ENCODE results near the gene HCN2. TPM values are rescaled to one million over a fixed set of nuclear protein-coding genes. Genes with fewer than 3 reads are reported as not detected.
A peak's percentile ranks its signal among the peaks of the same experiment; 100 is the strongest.

Gene HCN2
- total and polyA plus RNA-seq, 10 donors = 0.09 to 1.1 (median 0.31) TPM; not detected in 2

DNA sequence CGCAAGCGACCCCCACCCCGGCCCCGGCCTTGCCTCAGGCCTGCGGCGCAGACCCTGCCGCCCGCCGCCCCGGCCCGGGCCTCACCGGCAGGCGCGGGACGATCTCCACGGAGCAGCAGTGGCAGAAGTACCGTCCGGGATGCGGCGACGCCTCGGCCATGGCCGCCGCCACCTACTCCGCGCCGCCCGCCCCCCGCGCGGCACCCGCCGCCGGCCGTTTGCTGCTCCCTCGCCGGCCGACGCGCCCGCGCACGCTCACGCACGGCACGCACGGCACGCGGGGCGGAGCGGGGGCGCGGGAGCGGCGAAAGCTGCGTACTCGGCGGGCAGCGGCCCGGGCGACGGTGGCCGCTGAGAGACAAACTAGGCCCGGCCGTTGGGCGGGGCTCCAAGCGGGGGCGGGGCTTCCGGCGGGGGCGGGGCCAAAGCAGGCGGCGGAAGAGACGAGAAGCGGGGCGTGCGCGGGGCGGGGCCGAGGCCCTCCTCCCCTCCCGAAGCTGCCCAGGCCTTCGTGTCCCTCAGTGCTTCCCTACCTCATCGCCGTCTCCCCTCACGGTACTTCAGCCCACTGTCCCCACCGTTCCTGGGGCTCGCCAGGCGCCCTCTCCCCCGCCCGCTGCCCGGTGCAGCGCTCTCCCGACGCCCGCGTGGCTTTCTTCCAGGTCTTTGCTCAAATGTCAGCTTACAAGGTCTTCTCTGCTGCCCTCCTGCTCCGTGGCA, 73.4 kb downstream of the HCN2 start, which contains the start of gene RNF126:
Gene RNF126 (minus strand): TSS at position 253 of the 720 bp plus-strand sequence. CDS start 93 bp downstream, at position 160.
- peak within 1 kb of the TSS; percentile 84 to 99 (median 98) for H3K27ac ChIP-seq
- peak within 1 kb of the TSS; percentile 74 to 100 (median 98) for H3K4me3 ChIP-seq
- peaks cover 0 to 14% (median 6%) of the 10 kb centered on the region in 6 donors for H3K36me3 ChIP-seq
- H3K9me3 ChIP-seq = no peaks in the 10 kb centered on the region
- peaks cover 46 to 76% (median 60%) of the 10 kb centered on the region in 6 donors for H3K4me1 ChIP-seq
- TF ChIP-seq POLR2A (IDR thresholded peaks at IDR 0.05) = peak in 1 of 3 donors; percentile 58
- TF ChIP-seq, protein P1, sequence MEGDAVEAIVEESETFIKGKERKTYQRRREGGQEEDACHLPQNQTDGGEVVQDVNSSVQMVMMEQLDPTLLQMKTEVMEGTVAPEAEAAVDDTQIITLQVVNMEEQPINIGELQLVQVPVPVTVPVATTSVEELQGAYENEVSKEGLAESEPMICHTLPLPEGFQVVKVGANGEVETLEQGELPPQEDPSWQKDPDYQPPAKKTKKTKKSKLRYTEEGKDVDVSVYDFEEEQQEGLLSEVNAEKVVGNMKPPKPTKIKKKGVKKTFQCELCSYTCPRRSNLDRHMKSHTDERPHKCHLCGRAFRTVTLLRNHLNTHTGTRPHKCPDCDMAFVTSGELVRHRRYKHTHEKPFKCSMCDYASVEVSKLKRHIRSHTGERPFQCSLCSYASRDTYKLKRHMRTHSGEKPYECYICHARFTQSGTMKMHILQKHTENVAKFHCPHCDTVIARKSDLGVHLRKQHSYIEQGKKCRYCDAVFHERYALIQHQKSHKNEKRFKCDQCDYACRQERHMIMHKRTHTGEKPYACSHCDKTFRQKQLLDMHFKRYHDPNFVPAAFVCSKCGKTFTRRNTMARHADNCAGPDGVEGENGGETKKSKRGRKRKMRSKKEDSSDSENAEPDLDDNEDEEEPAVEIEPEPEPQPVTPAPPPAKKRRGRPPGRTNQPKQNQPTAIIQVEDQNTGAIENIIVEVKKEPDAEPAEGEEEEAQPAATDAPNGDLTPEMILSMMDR (IDR thresholded peaks at IDR 0.05 in 8 of 11, conservative IDR thresholded peaks at IDR 0.05 in 3 of 11) = peak in 2 of 11 experiments; percentile 8 to 14
- peak; percentile 82 to 88 (median 86) for TF ChIP-seq POLR2AphosphoS5 (IDR thresholded peaks at IDR 0.05)
- H3K27me3 ChIP-seq (replicated peaks in 1 of 7) = no peaks in the 10 kb centered on the region
- intact Hi-C loops (cut with DNase I; ENCODE audit: low total_unique reads) = no loop called here
- 1 to 3% (median 2%) methylated on average over 17 to 97 of the region's 97 CpGs for WGBS, 5 donors
- peak; percentile 97 for DNase-seq

- Histone ChIP-seq H3K9me3 (no peaks in the 10 kb centered on the region), H3K4me3 (peak overlapping the region; percentile 23 to 100 (median 96)), H3K4me1 (peaks cover 40 to 75% (median 54%) of the 10 kb centered on the region in 6 donors), H3K27me3 (replicated peaks in 1 of 7) (no peaks in the 10 kb centered on the region), H3K27ac (peak overlapping the region; percentile 84 to 99 (median 98)), H3K36me3 (peaks cover 0 to 8% (median under 1%) of the 10 kb centered on the region in 6 donors)
- TF ChIP-seq, protein P1 (IDR thresholded peaks at IDR 0.05 in 8 of 11, conservative IDR thresholded peaks at IDR 0.05 in 3 of 11) = peak in 2 of 11 experiments; percentile 4 to 11
- TF ChIP-seq POLR2AphosphoS5 (IDR thresholded peaks at IDR 0.05) (no peak), POLR2A (IDR thresholded peaks at IDR 0.05) (no peak)
- intact Hi-C loops (cut with DNase I; ENCODE audit: low total_unique reads) = no loop called here
- no peak for DNase-seq
- WGBS, 5 donors = 46 to 60% (median 52%) methylated on average over 14 to 18 of the region's 18 CpGs
Measured at GRCh38 chr19:663682-664117, 74.0 kb downstream of the HCN2 start.

DNA sequence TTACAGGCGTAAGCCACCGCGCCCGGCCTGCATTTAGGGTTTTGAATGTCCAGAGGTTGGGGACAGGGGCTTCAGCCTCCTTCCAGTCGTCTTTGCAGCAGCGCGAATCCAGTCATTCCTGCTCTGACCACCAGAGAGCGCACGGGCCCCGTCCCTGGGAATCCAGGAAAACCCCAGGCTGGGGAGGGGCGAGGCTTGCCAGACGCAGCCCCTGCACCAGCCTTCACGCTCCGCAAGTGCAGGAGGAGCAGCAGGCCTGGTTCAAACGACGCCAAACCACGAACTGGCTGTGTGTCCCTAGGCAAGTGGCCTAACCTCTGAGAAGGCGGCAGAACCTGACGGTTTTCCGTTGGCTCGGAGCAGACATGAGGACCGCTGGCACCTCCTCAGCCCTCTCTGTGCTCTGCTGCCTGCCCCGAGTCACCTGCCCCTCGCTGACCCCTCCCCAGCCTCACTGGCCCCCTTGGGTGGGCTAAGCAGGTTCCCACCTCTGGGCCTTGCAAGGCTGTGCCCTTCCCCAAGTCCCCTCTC, 75.3 kb downstream of the HCN2 start:
- Histone ChIP-seq H3K27ac (peak overlapping the region in 4 of 8 donors; percentile 39 to 98 (median 58)), H3K27me3 (replicated peaks in 1 of 7) (peaks cover 0 to 4% (median 0%) of the 10 kb centered on the region in 7 donors), H3K4me1 (peaks cover 27 to 62% (median 42%) of the 10 kb centered on the region in 6 donors), H3K4me3 (peak overlapping the region in 4 of 8 donors; percentile 2 to 56 (median 10)), H3K9me3 (peaks cover 0 to 3% (median 0%) of the 10 kb centered on the region in 8 donors), H3K36me3 (no peaks in the 10 kb centered on the region)
- intact Hi-C loops (cut with DNase I; ENCODE audit: low total_unique reads) = loop anchor here (5.0 kb wide), 1 partner anchor 67 kb away; no protein-coding TSS in a partner anchor
- peak; percentile 92 for DNase-seq
- TF ChIP-seq, protein P1 (IDR thresholded peaks at IDR 0.05 in 8 of 11, conservative IDR thresholded peaks at IDR 0.05 in 3 of 11) = peak; percentile 80 to 94 (median 91)
- TF ChIP-seq POLR2A (IDR thresholded peaks at IDR 0.05) (no peak), POLR2AphosphoS5 (IDR thresholded peaks at IDR 0.05) (peak; percentile 34 to 72 (median 61))
- 9 to 18% (median 11%) methylated on average over 17 to 24 of the region's 24 CpGs for WGBS, 5 donors

Other genes with a start within 250 kb of the HCN2 start
- 10 to 100 TPM; 26.8 to 66.5 (median 30.1) TPM for gene MIER2, start 245.1 kb upstream of the HCN2 start, total RNA-seq
- gene MIER2, start 245.1 kb upstream of the HCN2 start, polyA plus RNA-seq = 10 to 100 TPM; 19.2 to 47.2 (median 31.3) TPM
- gene C2CD4C, start 180.7 kb upstream of the HCN2 start, total RNA-seq = 1 to 10 TPM in 2 of 7 donors, under 1 TPM in 4, not detected in 1; 0.23 to 2.1 (median 0.85) TPM
- gene C2CD4C, start 180.7 kb upstream of the HCN2 start, polyA plus RNA-seq = under 1 TPM; 0.26 to 0.91 (median 0.67) TPM
- 10 to 100 TPM; 25.5 to 90.1 (median 43.2) TPM for gene SHC2, start 128.8 kb upstream of the HCN2 start, total RNA-seq
- 100 to 1,000 TPM in 1 of 3 donors, 10 to 100 TPM in 2; 19.6 to 123 (median 78.5) TPM for gene SHC2, start 128.8 kb upstream of the HCN2 start, polyA plus RNA-seq
- gene MADCAM1, start 93.4 kb upstream of the HCN2 start, total RNA-seq = 10 to 100 TPM in 3 of 7 donors, 1 to 10 TPM in 4; 5.1 to 33.6 (median 5.9) TPM
- gene MADCAM1, start 93.4 kb upstream of the HCN2 start, polyA plus RNA-seq = 10 to 100 TPM in 1 of 3 donors, 1 to 10 TPM in 2; 3.0 to 23.9 (median 3.4) TPM
- gene TPGS1, start 82.4 kb upstream of the HCN2 start, total RNA-seq = 10 to 100 TPM; 16.1 to 23.7 (median 19.5) TPM
- 10 to 100 TPM in 2 of 3 donors, 1 to 10 TPM in 1; 9.8 to 24.4 (median 19.4) TPM for gene TPGS1, start 82.4 kb upstream of the HCN2 start, polyA plus RNA-seq
- gene CDC34, start 58.1 kb upstream of the HCN2 start, total RNA-seq = 10 to 100 TPM; 36.5 to 52.4 (median 48.3) TPM
- 10 to 100 TPM; 35.9 to 83.9 (median 68.7) TPM for gene CDC34, start 58.1 kb upstream of the HCN2 start, polyA plus RNA-seq
- gene GZMM, start 45.8 kb upstream of the HCN2 start, total RNA-seq = 10 to 100 TPM in 4 of 7 donors, 1 to 10 TPM in 3; 3.9 to 19.5 (median 13.5) TPM
- gene GZMM, start 45.8 kb upstream of the HCN2 start, polyA plus RNA-seq = 10 to 100 TPM in 2 of 3 donors, 1 to 10 TPM in 1; 9.4 to 19.1 (median 16.3) TPM
- 100 to 1,000 TPM; 180 to 307 (median 274) TPM for gene BSG, start 17.3 kb upstream of the HCN2 start, total RNA-seq
- gene BSG, start 17.3 kb upstream of the HCN2 start, polyA plus RNA-seq = 100 to 1,000 TPM in 2 of 3 donors, 10 to 100 TPM in 1; 95.3 to 141 (median 139) TPM
- 10 to 100 TPM; 28.6 to 55.6 (median 49.7) TPM for gene POLRMT, start 43.7 kb downstream of the HCN2 start, total RNA-seq
- gene POLRMT, start 43.7 kb downstream of the HCN2 start, polyA plus RNA-seq = 100 to 1,000 TPM in 2 of 3 donors, 10 to 100 TPM in 1; 67.8 to 105 (median 102) TPM
- gene FGF22, start 50.0 kb downstream of the HCN2 start, total RNA-seq = under 1 TPM in 2 of 7 donors, not detected in 5; 0.27 to 0.61 TPM
- under 1 TPM in 2 of 3 donors, not detected in 1; 0.10 to 0.20 TPM for gene FGF22, start 50.0 kb downstream of the HCN2 start, polyA plus RNA-seq
- 10 to 100 TPM; 49.2 to 95.1 (median 57.7) TPM for gene RNF126, start 73.3 kb downstream of the HCN2 start, total RNA-seq
- 10 to 100 TPM; 38.1 to 55.3 (median 45.0) TPM for gene RNF126, start 73.3 kb downstream of the HCN2 start, polyA plus RNA-seq
- 10 to 100 TPM; 11.5 to 43.4 (median 16.6) TPM for gene FSTL3, start 86.5 kb downstream of the HCN2 start, total RNA-seq
- gene FSTL3, start 86.5 kb downstream of the HCN2 start, polyA plus RNA-seq = 10 to 100 TPM in 2 of 3 donors, 1 to 10 TPM in 1; 5.6 to 31.2 (median 10.9) TPM
- 1 to 10 TPM in 2 of 7 donors, under 1 TPM in 3, not detected in 2; 0.46 to 2.5 (median 0.60) TPM for gene PRSS57, start 105.6 kb downstream of the HCN2 start, total RNA-seq
- under 1 TPM; 0.24 to 0.70 (median 0.27) TPM for gene PRSS57, start 105.6 kb downstream of the HCN2 start, polyA plus RNA-seq
- 10 to 100 TPM; 19.9 to 80.1 (median 30.0) TPM for gene PALM, start 119.1 kb downstream of the HCN2 start, total RNA-seq
- gene PALM, start 119.1 kb downstream of the HCN2 start, polyA plus RNA-seq = 10 to 100 TPM in 1 of 3 donors, 1 to 10 TPM in 2; 6.0 to 24.1 (median 7.0) TPM
- gene MISP, start 161.2 kb downstream of the HCN2 start, total RNA-seq = not detected
- gene MISP, start 161.2 kb downstream of the HCN2 start, polyA plus RNA-seq = under 1 TPM in 1 of 3 donors, not detected in 2; 0.13 TPM
- 100 to 1,000 TPM; 147 to 305 (median 247) TPM for gene PTBP1, start 207.6 kb downstream of the HCN2 start, total RNA-seq
- gene PTBP1, start 207.6 kb downstream of the HCN2 start, polyA plus RNA-seq = 100 to 1,000 TPM in 1 of 3 donors, 10 to 100 TPM in 2; 89.9 to 130 (median 98.6) TPM
- gene PLPPR3, start 232.1 kb downstream of the HCN2 start, total RNA-seq = under 1 TPM in 5 of 7 donors, not detected in 2; 0.27 to 0.79 (median 0.43) TPM
- gene PLPPR3, start 232.1 kb downstream of the HCN2 start, polyA plus RNA-seq = under 1 TPM in 1 of 3 donors, not detected in 2; 0.03 TPM
- gene AZU1, start 238.0 kb downstream of the HCN2 start, total RNA-seq = 10 to 100 TPM in 3 of 7 donors, 1 to 10 TPM in 4; 3.1 to 69.7 (median 9.6) TPM
- 1 to 10 TPM; 1.7 to 7.6 (median 4.2) TPM for gene AZU1, start 238.0 kb downstream of the HCN2 start, polyA plus RNA-seq